ENCODE data around the gene THRAP3.

DNA sequence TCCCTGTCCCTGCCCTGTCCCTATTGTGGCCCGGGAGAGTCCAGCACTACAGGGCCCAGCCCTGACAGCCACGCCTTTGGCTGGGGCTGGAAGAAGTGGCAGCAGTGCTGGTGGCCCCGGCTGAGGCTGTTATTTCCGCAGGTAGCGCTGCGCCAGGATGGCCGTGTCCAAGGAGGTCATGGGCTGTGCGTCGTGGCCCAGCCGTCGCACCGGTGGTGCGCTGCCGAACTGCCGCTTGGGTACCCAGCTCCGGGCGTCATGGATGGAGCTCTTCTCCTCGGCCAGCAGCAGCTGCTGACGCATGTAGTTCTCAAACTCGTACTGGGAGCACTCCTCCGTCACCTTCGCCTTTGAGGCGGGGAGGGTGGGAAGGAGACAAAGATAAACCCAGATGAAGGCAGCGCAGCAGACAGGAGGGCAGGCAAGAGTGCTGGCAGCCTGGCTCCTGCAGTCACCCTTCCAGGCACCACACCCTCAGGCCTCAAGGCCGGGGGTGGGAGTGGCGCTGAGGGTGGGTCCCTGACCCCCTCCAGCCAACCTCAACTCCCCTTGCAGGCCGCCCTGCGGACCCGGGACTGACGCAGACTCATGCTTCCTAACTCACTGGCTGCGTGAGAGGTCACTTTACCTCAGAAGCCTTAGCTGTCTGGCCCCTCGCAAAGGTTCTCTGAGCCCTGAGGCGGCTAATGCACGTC lies 117.5 kb downstream of the THRAP3 start:
- no peak for TF ChIP-seq TEAD4 (IDR thresholded peaks at IDR 0.05; ENCODE audit: borderline replicate concordance, insufficient read depth)
- TF ChIP-seq TCF12 (IDR thresholded peaks at IDR 0.05) = no peak
- no peak for TF ChIP-seq SIN3A (IDR thresholded peaks at IDR 0.05; ENCODE audit: borderline replicate concordance, low read depth, low read length)
- TF ChIP-seq RFX5 (IDR thresholded peaks at IDR 0.05; ENCODE audit: low read length) = no peak
- TF ChIP-seq, protein P1, sequence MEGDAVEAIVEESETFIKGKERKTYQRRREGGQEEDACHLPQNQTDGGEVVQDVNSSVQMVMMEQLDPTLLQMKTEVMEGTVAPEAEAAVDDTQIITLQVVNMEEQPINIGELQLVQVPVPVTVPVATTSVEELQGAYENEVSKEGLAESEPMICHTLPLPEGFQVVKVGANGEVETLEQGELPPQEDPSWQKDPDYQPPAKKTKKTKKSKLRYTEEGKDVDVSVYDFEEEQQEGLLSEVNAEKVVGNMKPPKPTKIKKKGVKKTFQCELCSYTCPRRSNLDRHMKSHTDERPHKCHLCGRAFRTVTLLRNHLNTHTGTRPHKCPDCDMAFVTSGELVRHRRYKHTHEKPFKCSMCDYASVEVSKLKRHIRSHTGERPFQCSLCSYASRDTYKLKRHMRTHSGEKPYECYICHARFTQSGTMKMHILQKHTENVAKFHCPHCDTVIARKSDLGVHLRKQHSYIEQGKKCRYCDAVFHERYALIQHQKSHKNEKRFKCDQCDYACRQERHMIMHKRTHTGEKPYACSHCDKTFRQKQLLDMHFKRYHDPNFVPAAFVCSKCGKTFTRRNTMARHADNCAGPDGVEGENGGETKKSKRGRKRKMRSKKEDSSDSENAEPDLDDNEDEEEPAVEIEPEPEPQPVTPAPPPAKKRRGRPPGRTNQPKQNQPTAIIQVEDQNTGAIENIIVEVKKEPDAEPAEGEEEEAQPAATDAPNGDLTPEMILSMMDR (IDR thresholded peaks at IDR 0.05) = no peak
- TF ChIP-seq MXI1 (IDR thresholded peaks at IDR 0.05; ENCODE audit: low read depth, low read length) = no peak
- TF ChIP-seq, protein P2, sequence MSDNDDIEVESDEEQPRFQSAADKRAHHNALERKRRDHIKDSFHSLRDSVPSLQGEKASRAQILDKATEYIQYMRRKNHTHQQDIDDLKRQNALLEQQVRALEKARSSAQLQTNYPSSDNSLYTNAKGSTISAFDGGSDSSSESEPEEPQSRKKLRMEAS (IDR thresholded peaks at IDR 0.05; ENCODE audit: low read depth) = no peak
- TF ChIP-seq POLR2AphosphoS5 (IDR thresholded peaks at IDR 0.05; ENCODE audit: low read depth, low read length) = no peak
